ENCODE data around the gene ACAP3.
"Not testable (repeated sequence)": the region's sequence is repeated elsewhere in the genome, so short reads cannot be mapped to it uniquely, and the experiment has no call there.

Gene ACAP3

GRCh38 chr1:1330366-1331067 lies 22.8 kb upstream of the ACAP3 start:
- DNase-seq (ENCODE audit: low spot score): no peak

GRCh38 chr1:1329304-1330210 lies 21.8 kb upstream of the ACAP3 start:
- DNase-seq (ENCODE audit: low spot score): no peak

GRCh38 chr1:1328254-1328653 lies 20.5 kb upstream of the ACAP3 start:
- no peak for DNase-seq (ENCODE audit: low spot score)

- DNase-seq (ENCODE audit: low spot score): no peak
Measured at GRCh38 chr1:1327291-1327690, 19.6 kb upstream of the ACAP3 start.

GRCh38 chr1:1326075-1326605 lies 18.4 kb upstream of the ACAP3 start:
- DNase-seq (ENCODE audit: low spot score): no peak

GRCh38 chr1:1325288-1326074 lies 17.8 kb upstream of the ACAP3 start:
- no peak for DNase-seq (ENCODE audit: low spot score)

- DNase-seq (ENCODE audit: low spot score): peak; percentile 99
Measured at GRCh38 chr1:1324524-1325287, 17.0 kb upstream of the ACAP3 start, which contains the start of the genes CPTP and INTS11. Gene CPTP, plus strand, starts transcription at chr1:1324802. Its CDS starts 2,109 bp downstream, at chr1:1326911. Gene INTS11, minus strand, starts transcription at chr1:1324660. Its CDS starts 52 bp downstream, at chr1:1324608.

GRCh38 chr1:1324084-1324523 lies 16.4 kb upstream of the ACAP3 start:
- DNase-seq (ENCODE audit: low spot score): peak; percentile 53

GRCh38 chr1:1322952-1323351 lies 15.2 kb upstream of the ACAP3 start:
- no peak for DNase-seq (ENCODE audit: low spot score)

GRCh38 chr1:1322418-1322817 lies 14.7 kb upstream of the ACAP3 start:
- DNase-seq (ENCODE audit: low spot score): no peak

- no peak for DNase-seq (ENCODE audit: low spot score)
Measured at GRCh38 chr1:1321477-1321876, 13.7 kb upstream of the ACAP3 start.

- no peak for DNase-seq (ENCODE audit: low spot score)
Measured at GRCh38 chr1:1320666-1321448, 13.1 kb upstream of the ACAP3 start.

GRCh38 chr1:1319646-1319941 lies 11.9 kb upstream of the ACAP3 start:
- no peak for DNase-seq (ENCODE audit: low spot score)

GRCh38 chr1:1318777-1319645 lies 11.3 kb upstream of the ACAP3 start:
- no peak for DNase-seq (ENCODE audit: low spot score)

- no peak for DNase-seq (ENCODE audit: low spot score)
Measured at GRCh38 chr1:1318131-1318652, 10.5 kb upstream of the ACAP3 start.

GRCh38 chr1:1317420-1317819 lies 9.7 kb upstream of the ACAP3 start:
- no peak for DNase-seq (ENCODE audit: low spot score)

- DNase-seq (ENCODE audit: low spot score): not testable (repeated sequence)
Measured at GRCh38 chr1:1316199-1316598, 8.5 kb upstream of the ACAP3 start.

GRCh38 chr1:1315435-1315954 lies 7.8 kb upstream of the ACAP3 start:
- DNase-seq (ENCODE audit: low spot score): peak; percentile 75
